Testis (tissue), 2 donors: ENCODE results near the gene CDK6.

Experiments
- POLR2A ChIP-seq: fragments of 450-650 bp; IDR thresholded peaks from one replicate; pipeline ENCODE4 v1.6.1; 2017; ENCODE audit warnings: antibody characterized with exemption, mild to moderate bottlenecking, moderate library complexity
- TF ChIP-seq, protein P1 (sequence below), 3 experiments: fragments of 450-650 bp in 2 of 3; fragments of 200-600 bp in 1 of 3; sonication (generic) in 1 of 3; IDR thresholded peaks; one replicate each; pipeline ENCODE4 v1.5.1; 2016 to 2019; ENCODE audit warnings: antibody characterized with exemption in 3 of 3, mild to moderate bottlenecking in 2 of 3, moderate library complexity in 1 of 3

DNA sequence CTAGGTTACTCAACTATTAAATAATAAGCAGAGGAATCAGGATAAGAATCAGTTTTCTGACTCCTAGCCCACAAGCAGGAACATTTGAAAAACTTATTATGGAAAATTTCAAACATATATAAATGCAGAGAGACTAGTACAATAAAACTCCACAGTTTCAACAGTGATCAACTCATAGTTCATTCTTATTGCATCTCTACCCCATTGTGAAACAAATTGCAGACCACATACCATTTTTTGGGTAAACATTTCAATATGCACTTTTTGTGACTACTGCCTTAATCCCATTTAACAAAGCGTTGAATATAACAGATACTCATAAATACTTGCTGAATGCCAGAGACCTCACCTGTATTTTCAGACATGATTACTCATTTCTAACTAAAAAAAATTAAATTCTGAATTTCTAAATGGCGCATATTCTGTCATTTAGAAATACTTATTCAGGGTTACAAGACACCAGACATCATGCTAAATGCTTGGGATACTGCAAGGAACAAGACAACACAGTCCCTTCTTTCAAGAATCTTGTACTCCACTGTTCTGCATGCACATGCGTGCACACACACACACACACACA is 11.4 kb downstream of the CDK6 start:
- TF ChIP-seq, protein P1, sequence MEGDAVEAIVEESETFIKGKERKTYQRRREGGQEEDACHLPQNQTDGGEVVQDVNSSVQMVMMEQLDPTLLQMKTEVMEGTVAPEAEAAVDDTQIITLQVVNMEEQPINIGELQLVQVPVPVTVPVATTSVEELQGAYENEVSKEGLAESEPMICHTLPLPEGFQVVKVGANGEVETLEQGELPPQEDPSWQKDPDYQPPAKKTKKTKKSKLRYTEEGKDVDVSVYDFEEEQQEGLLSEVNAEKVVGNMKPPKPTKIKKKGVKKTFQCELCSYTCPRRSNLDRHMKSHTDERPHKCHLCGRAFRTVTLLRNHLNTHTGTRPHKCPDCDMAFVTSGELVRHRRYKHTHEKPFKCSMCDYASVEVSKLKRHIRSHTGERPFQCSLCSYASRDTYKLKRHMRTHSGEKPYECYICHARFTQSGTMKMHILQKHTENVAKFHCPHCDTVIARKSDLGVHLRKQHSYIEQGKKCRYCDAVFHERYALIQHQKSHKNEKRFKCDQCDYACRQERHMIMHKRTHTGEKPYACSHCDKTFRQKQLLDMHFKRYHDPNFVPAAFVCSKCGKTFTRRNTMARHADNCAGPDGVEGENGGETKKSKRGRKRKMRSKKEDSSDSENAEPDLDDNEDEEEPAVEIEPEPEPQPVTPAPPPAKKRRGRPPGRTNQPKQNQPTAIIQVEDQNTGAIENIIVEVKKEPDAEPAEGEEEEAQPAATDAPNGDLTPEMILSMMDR (IDR thresholded peaks at IDR 0.05), result no peak
- TF ChIP-seq POLR2A, result no peak
